DMS53 (cell line): ENCODE data around the gene CDC26.
"Not testable (repeated sequence)": the region's sequence is repeated elsewhere in the genome, so short reads cannot be mapped to it uniquely, and the experiment has no call there.

Source experiments
- DNase-seq: peaks from one replicate; lab custom pipeline; 2025; lab: John Stamatoyannopoulos, UW

Gene CDC26

DNA sequence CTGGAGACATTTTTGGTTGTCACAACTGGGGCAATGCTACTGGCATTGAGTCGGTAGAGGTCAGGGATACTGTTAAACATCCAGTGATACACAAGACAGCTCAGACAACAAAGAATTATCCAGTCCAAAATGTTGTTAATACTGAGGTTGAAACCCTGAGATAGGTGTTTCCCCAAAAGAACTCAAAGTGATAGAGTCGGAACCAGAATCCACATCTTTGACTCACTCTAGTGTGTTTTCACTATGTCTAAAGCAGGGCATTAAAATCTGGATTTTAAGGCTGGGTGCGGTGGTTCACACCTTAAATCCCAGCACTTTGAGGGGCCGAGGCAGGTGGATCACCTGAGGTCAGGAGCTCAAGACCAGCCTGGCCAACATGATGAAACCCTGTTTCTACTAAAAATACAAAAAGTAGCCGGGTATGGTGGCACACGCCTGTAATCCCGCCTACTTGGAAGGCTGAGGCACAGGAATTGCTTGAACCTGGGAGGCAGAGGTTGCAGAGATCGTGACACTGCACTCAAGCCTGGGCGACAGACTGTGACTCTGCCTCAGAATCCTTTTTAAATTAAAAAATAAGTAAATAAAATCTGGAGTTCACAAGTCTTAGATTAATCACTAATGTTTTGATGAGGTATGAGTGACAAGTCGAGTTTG lies 37.0 kb downstream of the CDC26 start:
- DNase-seq: no peak

DNA sequence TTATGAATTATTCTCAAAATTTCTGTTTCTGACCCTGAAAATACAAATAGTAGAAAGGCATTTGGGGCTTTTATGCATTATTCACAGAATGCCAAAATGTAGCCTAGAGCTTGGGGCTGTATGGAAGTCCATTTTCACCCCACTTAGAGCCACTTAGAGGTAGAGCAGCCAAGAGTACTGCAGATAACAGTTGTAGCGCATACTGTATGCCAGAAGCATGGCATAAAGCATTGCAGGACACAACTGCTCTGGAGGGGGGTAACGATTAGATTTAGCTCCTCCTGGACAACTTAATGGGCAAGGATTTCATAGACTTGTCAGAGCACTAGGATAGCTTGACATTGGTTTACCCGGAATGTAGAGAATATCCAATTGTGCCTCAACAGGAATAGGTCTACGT lies 38.3 kb downstream of the CDC26 start:
- no peak for DNase-seq

DNA sequence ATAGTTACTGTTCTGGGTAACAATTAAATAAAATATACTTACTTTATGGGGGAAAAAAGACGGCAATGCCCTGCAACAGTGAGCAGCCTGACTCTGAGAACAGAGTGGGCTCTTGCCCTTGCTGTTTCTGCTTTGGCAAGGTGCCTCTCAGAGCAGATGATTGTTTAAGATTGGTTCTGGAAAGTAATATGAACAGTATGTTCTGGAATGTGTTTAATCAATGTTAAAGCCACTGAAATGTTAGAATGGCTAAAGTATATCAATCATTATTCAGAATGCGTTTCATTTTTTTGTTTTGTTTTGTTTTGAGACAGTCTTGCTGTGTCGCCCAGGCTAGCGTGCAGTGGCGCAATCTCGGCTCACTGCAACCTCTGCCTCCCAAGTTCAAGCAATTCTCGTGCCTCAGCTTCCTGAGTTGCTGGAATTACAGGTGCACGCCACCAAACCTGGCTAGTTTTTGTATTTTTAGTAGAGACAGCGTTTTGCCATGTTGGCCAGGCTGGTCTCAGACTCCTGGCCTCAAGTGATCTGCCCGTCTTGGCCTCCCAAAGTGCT lies 39.6 kb downstream of the CDC26 start:
- not testable (repeated sequence) for DNase-seq

DNA sequence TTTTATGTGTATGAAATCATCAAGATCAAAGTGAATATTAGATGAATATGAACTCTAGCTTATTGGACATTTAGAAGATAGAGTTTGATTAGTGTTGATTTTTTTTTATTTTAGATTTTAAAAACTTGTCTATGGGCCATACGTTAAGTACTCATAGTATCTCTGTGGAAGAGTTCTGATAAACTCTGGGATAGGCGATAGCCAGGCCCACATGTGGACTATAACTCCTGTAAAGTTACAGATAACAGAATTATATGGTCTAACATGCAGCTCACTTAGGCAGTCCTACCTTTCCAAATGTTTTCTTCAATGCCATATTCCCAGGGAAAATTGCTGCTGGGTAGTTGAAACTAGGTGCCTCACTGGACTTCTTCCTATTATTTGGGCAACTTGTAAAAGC lies 43.7 kb downstream of the CDC26 start:
- no peak for DNase-seq

DNA sequence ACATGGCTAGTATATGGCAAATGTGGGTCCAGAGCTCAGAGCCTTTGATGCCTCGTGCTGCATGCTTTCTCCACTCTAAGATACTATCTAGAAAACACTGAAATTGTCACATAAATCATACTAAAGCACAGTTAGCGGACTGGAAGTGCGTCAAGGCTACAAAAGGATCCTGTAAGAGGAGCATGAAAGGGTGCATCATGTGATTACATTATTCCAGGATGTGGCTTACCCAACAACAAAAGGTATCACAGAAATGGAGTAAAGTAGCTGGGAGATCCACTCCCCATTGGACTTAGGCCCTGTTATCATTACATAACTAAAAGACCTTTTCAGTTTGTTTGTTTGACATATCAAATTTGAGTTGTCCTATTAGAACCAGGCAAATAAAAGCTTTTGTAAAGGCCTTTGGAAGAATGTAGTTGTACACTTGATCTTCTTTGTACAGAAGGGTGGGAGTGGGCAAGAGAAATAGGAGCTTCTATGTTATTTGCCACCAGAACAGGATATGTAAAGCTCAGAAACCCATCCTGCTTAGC lies 47.2 kb downstream of the CDC26 start:
- no peak for DNase-seq

DNA sequence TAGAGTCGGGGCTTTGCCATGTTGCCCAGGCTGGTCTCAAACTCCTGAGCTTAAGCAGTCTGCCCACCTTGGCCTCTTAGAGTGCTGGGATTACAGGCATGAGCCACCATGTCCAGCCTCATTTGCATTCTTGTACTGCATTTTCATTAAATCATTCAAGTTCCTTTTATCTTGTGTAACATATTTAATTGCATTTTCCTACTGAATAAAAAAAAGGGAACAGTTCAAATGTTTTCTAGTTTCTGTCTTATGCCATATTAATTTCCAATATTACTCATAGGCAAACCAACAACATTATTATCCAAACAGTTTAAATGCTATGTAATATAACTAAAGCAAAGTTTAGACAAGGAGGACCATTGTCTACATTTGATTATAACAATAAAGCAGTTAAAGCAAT lies 47.9 kb downstream of the CDC26 start:
- DNase-seq: no peak

DNA sequence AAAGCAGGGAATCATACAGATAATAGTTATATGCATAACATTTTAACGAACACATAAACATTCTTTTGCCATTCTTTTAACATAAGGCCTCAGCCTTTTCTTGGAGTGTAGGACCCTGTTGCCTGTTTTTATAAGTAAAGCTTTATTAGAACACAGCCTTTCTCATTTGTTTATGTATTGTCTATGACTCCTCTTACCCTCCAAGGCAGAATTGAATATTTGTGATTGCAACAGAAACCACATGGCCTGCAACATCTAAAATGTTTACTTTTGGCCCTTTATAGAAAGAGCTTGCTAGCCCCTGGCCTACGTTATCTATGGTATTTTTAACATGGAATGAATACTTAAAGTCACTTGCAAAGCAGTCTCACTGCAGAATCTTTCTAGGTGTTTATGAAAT lies 51.4 kb downstream of the CDC26 start:
- DNase-seq: no peak

DNA sequence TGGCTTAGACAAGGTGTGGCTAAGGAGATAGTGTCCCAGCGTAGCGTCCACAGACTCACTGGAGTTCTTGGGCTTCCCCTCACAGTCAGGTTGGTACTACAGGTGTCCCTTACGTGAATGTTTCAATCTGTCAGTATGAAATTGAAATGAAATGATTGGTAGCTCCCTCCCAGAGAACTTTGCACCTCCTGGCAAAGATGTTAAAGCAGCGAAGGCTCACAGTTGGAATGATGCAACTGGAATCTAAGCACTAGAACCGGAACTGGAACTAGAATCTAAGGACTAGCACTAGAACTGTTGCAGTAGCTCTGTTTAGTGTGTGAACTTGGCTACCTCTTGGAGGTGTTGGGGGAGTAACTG lies 52.9 kb downstream of the CDC26 start:
- peak; percentile 19 for DNase-seq

DNA sequence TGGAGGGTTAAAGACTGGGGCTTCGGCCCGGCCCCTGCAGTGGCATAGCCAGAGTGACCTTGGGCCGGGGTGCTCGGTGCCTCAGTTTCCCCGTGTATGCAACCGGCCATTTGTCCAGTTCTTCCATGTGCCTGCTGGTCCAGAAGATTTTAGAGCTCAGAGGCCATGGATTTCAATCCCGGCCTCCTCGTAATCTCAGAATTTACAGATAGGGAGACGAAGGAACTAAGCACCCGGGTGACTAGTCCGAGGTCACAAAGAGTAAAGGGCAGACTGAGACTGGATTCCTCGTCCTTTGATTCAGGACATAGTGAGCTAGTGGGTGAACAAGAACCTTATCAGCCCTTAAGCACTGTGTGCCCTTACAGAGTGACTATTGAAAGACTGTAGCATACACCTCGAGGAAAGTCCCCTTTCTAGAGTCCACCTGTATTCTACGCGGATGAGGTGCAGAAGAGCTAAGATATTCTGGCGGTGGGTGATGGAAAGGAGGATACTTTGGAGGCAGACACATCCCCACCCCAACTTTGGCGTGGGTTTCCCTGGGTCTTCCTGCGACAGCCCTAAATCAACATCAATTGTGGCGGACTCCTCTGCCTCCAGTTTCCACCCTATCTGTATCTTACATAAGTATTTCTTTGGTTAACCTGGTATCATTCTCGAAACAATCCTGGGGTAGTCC lies 53.4 kb downstream of the CDC26 start:
- peak; percentile 56 for DNase-seq

DNA sequence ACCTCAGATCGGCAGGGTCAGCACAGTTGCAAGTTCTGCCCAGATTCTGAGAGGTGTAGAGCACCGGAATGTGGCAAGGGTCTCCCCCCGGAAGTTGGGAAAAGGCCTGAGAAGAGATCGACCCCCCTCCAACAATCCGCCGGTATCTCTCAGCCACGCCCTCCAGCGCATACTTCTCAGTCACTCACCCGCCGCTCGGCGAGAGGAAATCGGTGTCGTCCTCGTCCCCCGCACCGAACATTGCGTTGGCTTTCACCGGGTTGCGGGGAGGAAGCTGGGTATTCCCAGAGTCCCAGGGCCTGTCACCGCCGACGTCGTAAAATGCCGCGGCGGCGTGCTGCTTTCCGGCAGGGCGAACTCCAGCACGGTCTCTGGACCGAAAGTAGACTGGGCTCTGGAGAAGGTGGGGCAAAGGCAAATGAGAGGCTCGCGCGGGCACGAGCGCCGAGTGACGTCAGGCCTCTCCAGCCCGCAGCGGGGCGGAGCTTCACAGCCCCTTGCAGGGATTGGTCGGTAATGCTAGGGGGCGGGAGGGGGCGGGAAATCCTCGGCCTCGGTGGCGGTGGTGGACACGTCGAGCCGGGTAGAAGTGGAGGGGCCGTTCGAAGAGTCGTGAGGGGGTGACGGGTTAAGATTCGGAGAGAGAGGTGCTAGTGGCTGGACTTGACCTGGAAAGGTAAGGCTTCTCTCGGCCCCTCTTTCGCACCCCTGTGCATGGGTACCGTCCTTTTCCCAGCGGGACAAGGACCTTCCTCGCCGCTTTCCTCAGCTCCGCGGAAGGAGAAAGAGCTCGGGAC lies 54.2 kb downstream of the CDC26 start, which contains the start of the genes FKBP15 and SLC31A1:
Gene FKBP15 (minus strand): TSS at position 275 of the 797 bp plus-strand sequence. CDS start 34 bp downstream, at position 241.
Gene SLC31A1 (plus strand): TSS at position 542 of the 797 bp plus-strand sequence. CDS start 34,605 bp downstream, outside the sequence.
- DNase-seq: peak; percentile 98

DNA sequence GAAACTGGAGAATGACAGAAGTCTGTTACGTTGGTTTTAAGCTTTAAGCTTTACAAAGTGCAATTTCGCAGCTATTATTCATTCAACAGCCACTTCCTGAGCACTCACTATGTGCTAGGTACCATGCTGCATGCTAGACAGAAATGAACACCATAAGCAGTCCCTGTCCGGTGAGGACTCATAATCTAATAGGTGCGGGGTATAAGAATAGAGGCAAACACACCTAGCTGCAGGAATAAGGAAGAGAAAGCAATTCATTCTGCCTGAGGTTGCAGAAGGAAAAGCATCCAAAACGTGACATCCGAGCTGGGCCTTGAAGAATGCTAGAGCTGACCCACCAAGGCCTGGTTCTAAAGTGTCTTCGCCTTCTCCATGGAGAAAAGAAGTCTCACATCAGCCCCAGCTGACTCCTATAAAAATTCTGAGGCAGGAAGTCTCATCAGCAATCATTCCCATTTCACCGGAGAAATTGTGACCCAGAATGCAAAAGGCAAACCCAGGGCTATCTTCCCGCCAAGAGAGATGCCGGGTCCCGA lies 54.8 kb downstream of the CDC26 start:
- peak; percentile 32 for DNase-seq

DNA sequence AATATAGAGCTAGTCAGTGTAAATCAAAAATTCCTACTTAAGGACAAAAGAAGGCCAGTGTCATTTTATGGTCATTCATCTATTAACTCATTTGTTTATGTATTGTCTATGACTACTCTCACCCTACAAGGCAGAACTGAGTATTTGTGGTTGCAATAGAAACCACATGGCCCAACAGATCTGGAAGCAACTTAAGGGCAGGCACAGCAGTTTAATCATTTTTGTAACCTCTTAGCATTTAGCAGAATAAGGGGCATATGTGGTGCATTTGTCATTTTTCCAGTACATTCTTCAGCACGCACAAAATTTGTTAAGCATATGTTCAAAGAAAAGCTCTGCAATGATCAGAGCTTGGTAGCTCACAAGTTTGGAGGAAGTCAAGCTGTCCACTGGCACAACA lies 55.4 kb downstream of the CDC26 start:
- DNase-seq: no peak

DNA sequence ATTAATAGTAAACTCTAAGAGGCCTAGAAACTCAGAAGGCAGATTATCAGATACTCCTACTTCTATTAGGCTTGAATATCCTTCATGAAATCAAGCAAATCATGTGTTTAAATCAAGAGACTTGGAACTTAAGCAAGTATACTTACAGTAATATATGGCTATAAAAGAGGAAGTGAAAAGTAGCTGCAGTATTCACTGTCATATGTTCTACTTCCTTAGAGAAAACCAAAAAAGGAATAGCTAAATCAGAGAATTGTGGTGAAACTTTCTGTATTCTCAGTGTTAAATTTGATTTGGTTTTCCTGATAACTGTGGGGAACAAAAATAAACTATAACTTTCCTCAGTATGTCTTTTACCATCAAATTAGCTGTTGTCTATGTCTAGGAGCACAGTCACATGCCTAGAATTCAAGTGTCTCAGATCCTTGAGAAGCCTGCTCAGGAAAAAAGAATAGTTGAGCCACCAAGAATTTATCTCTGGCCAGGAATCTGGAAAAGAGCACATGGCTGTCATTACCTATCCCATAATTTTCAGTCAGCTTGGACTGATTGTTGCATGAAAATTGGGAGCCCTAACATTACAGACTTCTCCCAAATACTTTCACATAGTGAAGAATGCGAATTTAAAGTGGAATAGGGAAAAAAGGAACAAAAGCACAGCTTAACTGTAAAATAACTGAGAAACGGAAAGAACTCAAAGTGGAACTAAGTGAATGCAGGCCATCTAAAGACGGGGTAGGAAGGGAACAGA lies 56.0 kb downstream of the CDC26 start:
- DNase-seq: no peak
